Endothelial cell of umbilical vein (primary cell): ENCODE results near the gene MDFI. TPM values are rescaled to one million over a fixed set of nuclear protein-coding genes. Genes with fewer than 3 reads are reported as not detected.

Experiments used
- BruUV-seq: library from RNA; stranded (reverse); fragments of 400-500 nt; replicated peaks from 2 replicates; lab custom pipeline; 2021; lab: Mats Ljungman, UMichigan
- CTCF ChIA-PET: fragments of 300-600, 350-600 bp; sonication (Branson Sonifier 250); formaldehyde crosslinking; loops from one replicate; lab custom pipeline; 2021; ENCODE audit warnings: antibody characterized with exemption, inconsistent platforms; lab: Charles Lee
- POLR2A ChIA-PET: fragments of 300-600, 350-600 bp; sonication (Branson Sonifier 250); formaldehyde crosslinking; loops from one replicate; lab custom pipeline; 2021; ENCODE audit warnings: antibody characterized with exemption, inconsistent platforms; lab: Charles Lee
- DNase-seq: peaks from one replicate; pipeline ENCODE4 v3.0.0-alpha.2; 2011; ENCODE audit warnings: low read depth, low spot score
- FAIRE-seq: peaks from 2 replicates; lab custom pipeline; 2011; peaks lifted over from hg19 to GRCh38; lab: Jason Lieb, UNC
- H2AFZ ChIP-seq: 2 replicates; pipeline ENCODE4 v1.6.0; 2012; ENCODE audit warnings: low read depth, low read length, control low read depth, inconsistent platforms
- H3K27ac ChIP-seq: 2 replicates; pipeline ENCODE4 v1.5.1; 2011; ENCODE audit warnings: low read depth, mild to moderate bottlenecking, control low read depth, low read length, moderate library complexity; ENCODE audit not compliant: insufficient read depth
- H3K27me3 ChIP-seq, 2 experiments: 2 replicates each; pipeline versions ENCODE4 v1.6.0 to v1.6.1; 2011; ENCODE audit warnings: low read length in 2 of 2, mixed read lengths in 1 of 2; ENCODE audit not compliant: control insufficient read depth in 2 of 2, insufficient read depth in 2 of 2
- H3K36me3 ChIP-seq, 2 experiments: 2 replicates in 1 of 2; 3 replicates in 1 of 2; pipeline ENCODE4 v1.5.1; 2011; ENCODE audit warnings: low read length in 2 of 2, mild to moderate bottlenecking in 1 of 2, moderate library complexity in 1 of 2; ENCODE audit not compliant: control insufficient read depth in 2 of 2, insufficient read depth in 2 of 2; ENCODE audit errors: extremely low read depth in 1 of 2
- H3K4me1 ChIP-seq: 3 replicates; pipeline ENCODE4 v1.5.1; 2011; ENCODE audit warnings: mild to moderate bottlenecking, low read length; ENCODE audit not compliant: control insufficient read depth, insufficient read depth; ENCODE audit errors: extremely low read depth
- H3K4me2 ChIP-seq: 2 replicates; pipeline ENCODE4 v1.6.1; 2011; ENCODE audit warnings: low read length, control low read depth, mixed read lengths; ENCODE audit not compliant: insufficient read depth
- H3K4me3 ChIP-seq, 3 experiments: fragments of 200-600 bp in 1 of 3; sonication (generic), shearing (Covaris generic) in 1 of 3; replicated peaks in 1 of 3; 2 replicates each; pipeline ENCODE4 v1.5.1; 2011 to 2016; ENCODE audit warnings: control low read depth in 3 of 3, low read length in 3 of 3, mild to moderate bottlenecking in 2 of 3, inconsistent platforms in 1 of 3, low read depth in 1 of 3, moderate library complexity in 1 of 3; ENCODE audit not compliant: insufficient read depth in 1 of 3
- H3K79me2 ChIP-seq: 2 replicates; pipeline ENCODE4 v1.6.0; 2012; ENCODE audit warnings: low read length, inconsistent platforms; ENCODE audit not compliant: control insufficient read depth, insufficient read depth
- H3K9ac ChIP-seq: replicated peaks from 2 replicates; pipeline ENCODE3; 2011; ENCODE audit warnings: low read length, control low read depth; ENCODE audit not compliant: insufficient read depth; ENCODE audit errors: extremely low read depth
- H3K9me1 ChIP-seq: replicated peaks from 3 replicates; pipeline ENCODE4 v1.6.0; 2011; ENCODE audit warnings: mild to moderate bottlenecking, low read length; ENCODE audit not compliant: control insufficient read depth, insufficient read depth; ENCODE audit errors: extremely low read depth
- H3K9me3 ChIP-seq: replicated peaks from 2 replicates; pipeline ENCODE4 v1.5.1; 2012; ENCODE audit warnings: low read length, inconsistent platforms; ENCODE audit not compliant: control insufficient read depth, insufficient read depth
- H4K20me1 ChIP-seq: replicated peaks from 2 replicates; pipeline ENCODE3; 2011; ENCODE audit warnings: mild to moderate bottlenecking, low read length; ENCODE audit not compliant: control insufficient read depth, insufficient read depth; ENCODE audit errors: extremely low read depth
- CTCF ChIP-seq, 2 donors: IDR thresholded peaks; 1 replicate in 1 of 2; 2 replicates in 1 of 2; pipeline ENCODE4 v1.5.1; 2011; ENCODE audit warnings: low read length in 2 of 2, mild to moderate bottlenecking in 2 of 2, moderate library complexity in 2 of 2, control low read depth in 1 of 2, inconsistent platforms in 1 of 2, low read depth in 1 of 2; ENCODE audit not compliant: insufficient read depth in 1 of 2; ENCODE audit errors: extremely low read depth in 1 of 2
- EZH2 ChIP-seq: IDR thresholded peaks from 2 replicates; pipeline ENCODE4 v1.6.1; 2012; ENCODE audit warnings: borderline replicate concordance, low read depth, mild to moderate bottlenecking, moderate library complexity, low read length, inconsistent platforms; ENCODE audit not compliant: severe bottlenecking
- FOS ChIP-seq: IDR thresholded peaks from 2 replicates; pipeline ENCODE4 v1.6.1; 2011; ENCODE audit warnings: mild to moderate bottlenecking, low read length, moderate library complexity, borderline replicate concordance; ENCODE audit not compliant: insufficient read depth
- GATA2 ChIP-seq: IDR thresholded peaks from 2 replicates; pipeline ENCODE4 v1.7.0; 2011; ENCODE audit warnings: low read depth, mild to moderate bottlenecking, moderate library complexity, mixed read lengths, low read length; ENCODE audit not compliant: insufficient read length, insufficient read depth
- JUN ChIP-seq: IDR thresholded peaks from 2 replicates; pipeline ENCODE4 v1.6.1; 2011; ENCODE audit warnings: borderline replicate concordance, low read depth; ENCODE audit not compliant: insufficient read length, insufficient read depth
- MYC ChIP-seq: IDR thresholded peaks from one replicate; pipeline ENCODE4 v1.6.1; 2011; ENCODE audit warnings: mild to moderate bottlenecking, low read depth, low read length
- POLR2A ChIP-seq: IDR thresholded peaks from 2 replicates; pipeline ENCODE4 v1.6.1; 2012; ENCODE audit warnings: low read depth, mild to moderate bottlenecking, control low read depth, low read length
- POLR2AphosphoS5 ChIP-seq: IDR thresholded peaks from 2 replicates; pipeline ENCODE4 v1.6.1; 2012; ENCODE audit warnings: low read depth, mild to moderate bottlenecking, control low read depth, low read length, moderate library complexity; ENCODE audit not compliant: insufficient read depth
- dilution Hi-C: fragments of 300-500 bp; cut with MboI; formaldehyde crosslinking; loops from one replicate; pipeline ENCODE4 v1.15.0; 2019; ENCODE audit warnings: low sequenced_read_pairs; ENCODE audit not compliant: extremely low pct_ligation_motif_present
- intact Hi-C: fragments of 100-400 bp; cut with micrococcal nuclease; formaldehyde crosslinking; loops from one replicate; pipeline ENCODE4 v1.10.0; 2022
- polyA plus RNA-seq, 4 experiments: library from polyadenylated mRNA; depleted of rRNA in 3 of 4; stranded (reverse) in 3 of 4; unstranded in 1 of 4; fragments of >200 nt; gene quantifications; 2 replicates each; pipeline versions ENCODE4 v1.2.1 to v1.2.3, GENCODE V29; 2011 to 2012; ENCODE audit warnings: missing spikeins in 1 of 4
- total RNA-seq: library from RNA; stranded (reverse); gene quantifications from 2 replicates; pipeline ENCODE4 v1.2.3, GENCODE V29; 2021
- TF ChIP-seq, protein P1 (sequence below): IDR thresholded peaks from 2 replicates; pipeline ENCODE4 v1.6.1; 2011; ENCODE audit not compliant: insufficient read depth, insufficient read length

MDFI gene
- total and polyA plus RNA-seq, 2 donors (not counting 3 experiments of a cell fraction or from before 2014, with no cell fraction given): 32.4 to 74.1 TPM

DNA sequence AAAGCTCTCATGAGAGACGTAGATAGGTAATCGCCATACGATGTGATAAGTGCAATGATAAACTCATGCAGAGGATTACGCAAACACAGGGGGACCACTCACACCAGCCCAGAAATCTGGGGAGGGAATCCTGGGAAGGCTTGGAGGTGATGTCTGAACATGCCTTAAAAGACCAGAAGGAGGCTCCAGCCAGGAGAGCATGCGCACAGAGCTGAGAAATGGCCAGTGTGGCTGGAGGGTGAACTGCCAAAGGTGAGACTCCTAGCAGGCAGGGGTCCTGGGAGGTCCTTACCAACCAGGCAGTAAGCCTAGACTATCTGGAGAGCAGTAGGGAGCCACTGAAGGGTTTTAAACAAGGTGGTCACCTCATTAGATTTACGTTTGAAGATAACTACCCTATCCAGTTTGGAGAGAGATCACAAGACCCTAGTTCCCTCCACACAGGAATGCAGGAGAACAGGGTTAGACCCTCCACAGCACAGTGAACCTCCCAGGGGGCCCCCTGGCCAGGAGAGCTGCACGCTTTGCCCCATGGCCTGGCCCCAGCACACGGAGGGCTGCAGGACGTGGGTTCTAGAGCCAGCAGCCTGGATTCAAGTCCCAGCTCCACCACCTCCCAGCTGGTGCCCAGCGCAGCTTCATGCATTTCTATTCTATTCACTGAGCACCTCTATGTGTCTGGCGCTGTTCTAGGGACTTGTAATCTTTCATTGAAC, 13.1 kb downstream of the MDFI start:
- DNase-seq (no peak), FAIRE-seq (no peak)
- no peak overlapping the region for H3K4me3 ChIP-seq
- no peak overlapping the region for H3K4me2 ChIP-seq
- intact Hi-C loops (no loop called here), dilution Hi-C loops (no loop called here)
- TF ChIP-seq JUN: no peak
- TF ChIP-seq, protein P1, sequence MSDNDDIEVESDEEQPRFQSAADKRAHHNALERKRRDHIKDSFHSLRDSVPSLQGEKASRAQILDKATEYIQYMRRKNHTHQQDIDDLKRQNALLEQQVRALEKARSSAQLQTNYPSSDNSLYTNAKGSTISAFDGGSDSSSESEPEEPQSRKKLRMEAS: no peak
- no peak for TF ChIP-seq GATA2
- TF ChIP-seq EZH2: no peak
- TF ChIP-seq POLR2A: no peak
- no peak for TF ChIP-seq FOS
- no peak for TF ChIP-seq MYC
- TF ChIP-seq CTCF (IDR thresholded peaks at IDR 0.05; ENCODE audit: extremely low read depth in 1 of 2, insufficient read depth in 1 of 2, low read depth in 1 of 2, low read length in 2 of 2): no peak
- no peak for TF ChIP-seq POLR2AphosphoS5
- H3K79me2 ChIP-seq: no peaks in the 10 kb centered on the region
- no TSS peak for BruUV-seq
- H3K9me3 ChIP-seq: no peaks in the 10 kb centered on the region
- ChIA-PET CTCF (interaction anchor here (1.7 kb wide), 1 partner anchor 49 kb away, joined by 4 read pairs; no protein-coding TSS in a partner anchor), POLR2A (no interaction called here)
- peaks cover 12% of the 10 kb centered on the region for H3K4me1 ChIP-seq
- no peaks in the 10 kb centered on the region for H4K20me1 ChIP-seq
- no peak overlapping the region for H2AFZ ChIP-seq
- H3K9me1 ChIP-seq: no peaks in the 10 kb centered on the region
- no peak overlapping the region for H3K9ac ChIP-seq
- H3K27ac ChIP-seq: no peak overlapping the region
- H3K36me3 ChIP-seq: peaks cover 0 to 47% of the 10 kb centered on the region in 2 experiments
- no peaks in the 10 kb centered on the region for H3K27me3 ChIP-seq
